ENCODE data around the gene LIN37.

LIN37 gene

GRCh38 chr19:35725216-35725861 lies 23.0 kb upstream of the LIN37 start:
- Mint-ChIP-seq H3K36me3 (peaks cover 64% of the 10 kb centered on the region), H3K27me3 (no peaks in the 10 kb centered on the region), H3K27ac (no peak overlapping the region), H3K4me3 (no peak overlapping the region), H3K4me1 (peaks cover 7% of the 10 kb centered on the region), H3K9me3 (no peaks in the 10 kb centered on the region)
- CTCF ChIA-PET = no interaction called here
- DNase-seq = no peak

GRCh38 chr19:35727053-35727955 lies 21.1 kb upstream of the LIN37 start:
- CTCF ChIA-PET = no interaction called here
- DNase-seq = no peak
- Mint-ChIP-seq H3K4me3 (no peak overlapping the region), H3K9me3 (no peaks in the 10 kb centered on the region), H3K27me3 (no peaks in the 10 kb centered on the region), H3K4me1 (no peaks in the 10 kb centered on the region), H3K36me3 (peaks cover 67% of the 10 kb centered on the region), H3K27ac (no peak overlapping the region)

GRCh38 chr19:35727956-35728706 lies 20.2 kb upstream of the LIN37 start:
- no peak for DNase-seq
- CTCF ChIA-PET = no interaction called here
- Mint-ChIP-seq H3K4me1 (no peaks in the 10 kb centered on the region), H3K4me3 (no peak overlapping the region), H3K9me3 (no peaks in the 10 kb centered on the region), H3K27ac (no peak overlapping the region), H3K27me3 (no peaks in the 10 kb centered on the region), H3K36me3 (peaks cover 61% of the 10 kb centered on the region)

- Mint-ChIP-seq H3K4me3 (no peak overlapping the region), H3K9me3 (no peaks in the 10 kb centered on the region), H3K27me3 (no peaks in the 10 kb centered on the region), H3K4me1 (no peaks in the 10 kb centered on the region), H3K36me3 (peaks cover 62% of the 10 kb centered on the region), H3K27ac (no peak overlapping the region)
- no peak for DNase-seq
- CTCF ChIA-PET = no interaction called here
Measured at GRCh38 chr19:35729021-35729420, 19.4 kb upstream of the LIN37 start.

DNA sequence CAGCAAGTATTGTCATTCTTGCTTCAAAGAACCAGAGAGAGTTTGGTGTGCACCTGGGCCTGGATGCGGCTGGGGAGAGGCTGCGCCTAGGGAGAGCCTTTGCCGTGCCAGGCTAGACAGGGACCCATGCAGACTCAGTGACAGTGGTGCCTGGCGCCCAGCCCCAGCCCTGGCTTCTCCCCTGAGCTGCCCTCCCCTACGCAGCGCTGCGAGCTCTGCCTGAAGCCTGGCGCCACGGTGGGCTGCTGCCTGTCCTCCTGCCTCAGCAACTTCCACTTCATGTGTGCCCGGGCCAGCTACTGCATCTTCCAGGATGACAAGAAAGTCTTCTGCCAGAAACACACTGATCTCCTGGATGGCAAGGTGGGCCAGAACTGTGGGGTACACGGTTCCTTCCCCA lies 18.6 kb upstream of the LIN37 start:
- H3K36me3 Mint-ChIP-seq = peaks cover 65% of the 10 kb centered on the region
- H3K4me3 Mint-ChIP-seq = no peak overlapping the region
- CTCF ChIA-PET = no interaction called here
- no peaks in the 10 kb centered on the region for H3K9me3 Mint-ChIP-seq
- no peaks in the 10 kb centered on the region for H3K27me3 Mint-ChIP-seq
- H3K4me1 Mint-ChIP-seq = no peaks in the 10 kb centered on the region
- H3K27ac Mint-ChIP-seq = no peak overlapping the region
- DNase-seq = no peak

DNA sequence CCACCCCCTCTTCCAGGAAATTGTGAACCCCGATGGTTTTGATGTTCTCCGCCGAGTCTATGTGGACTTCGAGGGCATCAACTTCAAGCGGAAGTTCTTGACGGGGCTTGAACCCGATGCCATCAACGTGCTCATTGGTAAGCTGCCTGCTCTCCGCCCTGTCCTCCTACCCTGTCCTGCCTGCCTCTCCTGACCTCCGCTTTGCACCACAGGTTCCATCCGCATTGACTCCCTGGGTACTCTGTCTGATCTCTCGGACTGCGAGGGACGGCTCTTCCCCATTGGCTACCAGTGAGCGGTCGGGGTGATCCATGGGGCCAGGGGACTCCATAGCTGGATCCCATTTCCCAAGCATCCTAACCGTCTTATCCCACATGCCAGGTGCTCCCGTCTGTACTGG lies 18.1 kb upstream of the LIN37 start:
- Mint-ChIP-seq H3K36me3 (peaks cover 63% of the 10 kb centered on the region), H3K4me3 (no peak overlapping the region), H3K27me3 (no peaks in the 10 kb centered on the region), H3K27ac (peak overlapping the region; percentile 77), H3K4me1 (no peaks in the 10 kb centered on the region), H3K9me3 (no peaks in the 10 kb centered on the region)
- CTCF ChIA-PET = no interaction called here
- DNase-seq = no peak

- no peak overlapping the region for H3K27ac Mint-ChIP-seq
- H3K9me3 Mint-ChIP-seq = no peaks in the 10 kb centered on the region
- no peaks in the 10 kb centered on the region for H3K27me3 Mint-ChIP-seq
- DNase-seq = no peak
- CTCF ChIA-PET = no interaction called here
- no peak overlapping the region for H3K4me3 Mint-ChIP-seq
- peaks cover 60% of the 10 kb centered on the region for H3K36me3 Mint-ChIP-seq
- peaks cover 3% of the 10 kb centered on the region for H3K4me1 Mint-ChIP-seq
Measured at GRCh38 chr19:35731353-35731752, 17.0 kb upstream of the LIN37 start.

GRCh38 chr19:35731779-35732405 lies 16.5 kb upstream of the LIN37 start:
- DNase-seq = no peak
- Mint-ChIP-seq H3K27ac (no peak overlapping the region), H3K36me3 (peaks cover 60% of the 10 kb centered on the region), H3K4me3 (no peak overlapping the region), H3K4me1 (peaks cover 9% of the 10 kb centered on the region), H3K27me3 (no peaks in the 10 kb centered on the region), H3K9me3 (no peaks in the 10 kb centered on the region)
- CTCF ChIA-PET = no interaction called here

GRCh38 chr19:35732540-35733179 lies 15.7 kb upstream of the LIN37 start:
- no peak for DNase-seq
- Mint-ChIP-seq H3K9me3 (no peaks in the 10 kb centered on the region), H3K27me3 (no peaks in the 10 kb centered on the region), H3K4me1 (peaks cover 16% of the 10 kb centered on the region), H3K36me3 (peaks cover 59% of the 10 kb centered on the region), H3K27ac (no peak overlapping the region), H3K4me3 (no peak overlapping the region)
- CTCF ChIA-PET = no interaction called here

DNA sequence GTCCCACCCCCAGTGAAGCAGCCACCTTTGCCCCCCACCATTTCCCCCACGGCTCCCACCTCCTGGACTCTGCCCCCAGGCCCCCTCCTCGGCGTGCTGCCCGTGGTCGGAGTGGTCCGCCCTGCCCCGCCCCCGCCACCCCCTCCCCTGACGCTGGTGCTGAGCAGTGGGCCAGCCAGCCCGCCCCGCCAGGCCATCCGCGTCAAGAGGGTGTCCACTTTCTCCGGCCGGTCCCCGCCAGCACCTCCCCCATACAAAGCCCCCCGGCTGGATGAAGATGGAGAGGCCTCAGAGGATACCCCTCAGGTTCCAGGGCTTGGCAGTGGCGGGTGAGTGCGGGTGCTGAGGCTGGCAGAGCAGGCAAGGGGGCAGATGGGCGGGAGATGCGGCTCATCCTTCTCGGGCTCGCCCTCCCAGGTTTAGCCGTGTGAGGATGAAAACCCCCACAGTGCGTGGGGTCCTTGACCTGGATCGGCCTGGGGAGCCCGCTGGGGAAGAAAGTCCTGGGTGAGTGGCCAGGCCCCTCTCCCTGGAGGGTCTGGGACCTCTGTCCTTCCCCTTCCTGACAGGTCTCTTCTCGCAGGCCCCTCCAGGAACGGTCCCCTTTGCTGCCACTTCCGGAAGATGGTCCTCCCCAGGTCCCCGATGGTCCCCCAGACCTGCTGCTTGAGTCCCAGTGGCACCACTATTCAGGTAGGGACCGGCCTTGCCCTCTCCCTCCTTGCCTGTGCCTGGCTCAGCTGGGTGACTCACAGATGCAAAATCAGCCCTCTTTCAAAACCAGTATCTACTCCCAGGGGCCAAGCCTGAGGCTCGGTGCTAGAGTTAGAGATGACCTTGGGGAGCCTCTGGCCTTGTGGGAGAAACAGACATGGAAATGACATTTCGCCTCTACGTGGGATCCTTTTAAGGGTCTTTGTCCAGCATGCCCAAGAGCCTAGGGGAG lies 14.9 kb upstream of the LIN37 start:
- H3K4me1 Mint-ChIP-seq = peaks cover 16% of the 10 kb centered on the region
- no peaks in the 10 kb centered on the region for H3K9me3 Mint-ChIP-seq
- no peaks in the 10 kb centered on the region for H3K27me3 Mint-ChIP-seq
- no peak overlapping the region for H3K4me3 Mint-ChIP-seq
- no peak for DNase-seq
- CTCF ChIA-PET = interaction anchor here (1.4 kb wide), 1 partner anchor 37 kb away, joined by 3 read pairs; no protein-coding TSS in a partner anchor
- peaks cover 58% of the 10 kb centered on the region for H3K36me3 Mint-ChIP-seq
- no peak overlapping the region for H3K27ac Mint-ChIP-seq

DNA sequence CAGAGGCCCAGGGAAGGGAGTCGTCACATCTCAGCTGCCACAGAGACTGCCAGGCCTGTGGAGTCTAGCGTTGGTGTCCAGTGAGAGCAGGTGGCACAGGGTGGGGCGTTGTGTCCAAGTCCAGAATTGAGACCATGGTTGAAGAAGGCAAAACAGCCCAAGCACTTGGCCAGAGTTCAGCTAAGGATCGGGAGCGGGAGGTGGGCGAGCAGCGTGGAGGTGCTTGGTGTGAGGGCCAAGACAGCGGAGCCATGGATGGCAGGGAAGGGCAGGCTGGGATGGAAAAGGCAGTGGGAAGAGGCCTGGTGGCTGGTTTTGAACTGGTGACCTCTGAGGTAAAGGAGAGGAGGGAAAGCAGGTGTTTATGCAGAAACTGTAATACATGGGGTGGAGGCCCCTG lies 14.1 kb upstream of the LIN37 start:
- Mint-ChIP-seq H3K4me1 (peaks cover 21% of the 10 kb centered on the region), H3K9me3 (no peaks in the 10 kb centered on the region), H3K27me3 (no peaks in the 10 kb centered on the region), H3K36me3 (peaks cover 53% of the 10 kb centered on the region), H3K4me3 (no peak overlapping the region), H3K27ac (no peak overlapping the region)
- DNase-seq = no peak
- CTCF ChIA-PET = interaction anchor here (1.4 kb wide), 1 partner anchor 38 kb away, joined by 3 read pairs; no protein-coding TSS in a partner anchor

DNA sequence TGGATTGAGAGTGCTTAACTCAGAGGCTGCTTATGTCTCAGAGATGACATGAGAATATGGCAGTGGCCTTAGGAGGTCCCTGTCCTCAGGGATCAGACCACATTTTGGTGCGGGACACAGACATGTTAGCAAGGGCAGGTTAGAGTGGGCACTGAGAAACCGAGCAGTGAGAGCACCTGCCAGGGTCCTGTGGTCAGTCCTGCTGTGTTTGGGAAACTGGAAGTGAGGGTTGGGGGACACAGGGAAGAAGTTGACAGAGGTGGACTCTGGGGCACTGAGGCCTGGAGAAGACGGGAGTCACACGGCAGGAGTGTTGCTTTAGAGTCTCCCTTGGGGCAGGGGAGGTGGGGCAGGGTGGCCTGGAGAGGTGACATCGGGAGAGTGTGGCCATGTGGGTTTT lies 13.5 kb upstream of the LIN37 start:
- Mint-ChIP-seq H3K27ac (peak overlapping the region; percentile 19), H3K36me3 (peaks cover 52% of the 10 kb centered on the region)

More for the DNA sequence above, 13.5 kb upstream of the LIN37 start:
- Mint-ChIP-seq H3K9me3 (no peaks in the 10 kb centered on the region), H3K4me3 (no peak overlapping the region), H3K4me1 (peaks cover 24% of the 10 kb centered on the region), H3K27me3 (no peaks in the 10 kb centered on the region)
- no peak for DNase-seq
- CTCF ChIA-PET = interaction anchor here (1.4 kb wide), 1 partner anchor 38 kb away, joined by 3 read pairs; no protein-coding TSS in a partner anchor
